ENCODE measurements around the gene CLCF1.
"Not testable (repeated sequence)": the region's sequence is repeated elsewhere in the genome, so short reads cannot be mapped to it uniquely, and the experiment has no call there.

The CLCF1 gene

GRCh38 chr11:67406969-67407687 lies 33.7 kb upstream of the CLCF1 start:
- Histone ChIP-seq H3K27ac (ENCODE audit: low read depth, low read length) (no peak overlapping the region), H3K27me3 (ENCODE audit: control insufficient read depth, insufficient read depth, low read length) (peaks cover 6% of the 10 kb centered on the region; the same call in 1 of the 2 replicates), H3K4me1 (ENCODE audit: control insufficient read depth, insufficient read depth, low read length) (peaks cover 16% of the 10 kb centered on the region), H3K9ac (ENCODE audit: low read length) (no peak overlapping the region), H3K9me3 (ENCODE audit: control insufficient read depth, insufficient read depth, low read depth, low read length) (no peaks in the 10 kb centered on the region), H3K36me3 (ENCODE audit: control insufficient read depth, insufficient read depth, low read length) (no peaks in the 10 kb centered on the region), H3K4me3 (ENCODE audit: low read depth, low read length) (no peak overlapping the region)

DNA sequence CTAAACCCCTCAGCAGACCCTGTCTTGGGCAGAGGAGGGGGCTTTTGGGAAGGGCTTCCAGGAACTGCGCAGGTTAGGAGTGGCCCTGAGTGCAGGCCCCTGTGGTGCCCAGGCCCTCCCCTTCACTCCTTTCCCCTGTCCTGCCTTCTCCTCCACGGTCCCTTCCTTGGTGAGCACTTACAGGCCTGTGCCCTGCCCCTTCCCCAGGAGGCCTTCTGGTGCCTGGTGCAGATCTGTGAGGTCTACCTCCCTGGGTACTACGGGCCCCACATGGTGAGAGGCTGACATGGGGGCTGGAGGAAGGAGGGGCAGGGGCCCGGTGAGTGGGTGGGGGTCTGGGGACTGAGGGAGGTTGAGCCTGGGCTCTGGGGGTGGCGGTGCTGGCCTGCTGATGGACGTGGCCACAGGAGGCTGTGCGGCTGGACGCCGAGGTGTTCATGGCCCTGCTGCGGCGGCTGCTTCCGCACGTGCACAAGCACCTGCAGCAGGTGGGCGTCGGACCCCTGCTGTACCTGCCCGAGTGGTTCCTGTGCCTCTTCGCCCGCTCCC lies 33.1 kb upstream of the CLCF1 start:
- H3K9ac ChIP-seq (ENCODE audit: low read length), result no peak overlapping the region
- H3K4me1 ChIP-seq (ENCODE audit: control insufficient read depth, insufficient read depth, low read length), result peaks cover 18% of the 10 kb centered on the region
- H3K27ac ChIP-seq (ENCODE audit: low read depth, low read length), result no peak overlapping the region
- H3K36me3 ChIP-seq (ENCODE audit: control insufficient read depth, insufficient read depth, low read length), result no peaks in the 10 kb centered on the region
- H3K4me3 ChIP-seq (ENCODE audit: low read depth, low read length), result no peak overlapping the region
- no peaks in the 10 kb centered on the region for H3K9me3 ChIP-seq (ENCODE audit: control insufficient read depth, insufficient read depth, low read depth, low read length)
- 0 out of 2 replicates have a peak, but pooled peaks cover 2% of the 10 kb centered on the region for H3K27me3 ChIP-seq (ENCODE audit: control insufficient read depth, insufficient read depth, low read length)

GRCh38 chr11:67405688-67406339 lies 32.4 kb upstream of the CLCF1 start:
- H3K9ac ChIP-seq (ENCODE audit: low read length), result no peak overlapping the region
- H3K36me3 ChIP-seq (ENCODE audit: control insufficient read depth, insufficient read depth, low read length), result no peaks in the 10 kb centered on the region
- no peaks in the 10 kb centered on the region for H3K27me3 ChIP-seq (ENCODE audit: control insufficient read depth, insufficient read depth, low read length)
- no peak overlapping the region for H3K27ac ChIP-seq (ENCODE audit: low read depth, low read length)
- peaks cover 17% of the 10 kb centered on the region for H3K4me1 ChIP-seq (ENCODE audit: control insufficient read depth, insufficient read depth, low read length)
- no peaks in the 10 kb centered on the region for H3K9me3 ChIP-seq (ENCODE audit: control insufficient read depth, insufficient read depth, low read depth, low read length)
- H3K4me3 ChIP-seq (ENCODE audit: low read depth, low read length), result no peak overlapping the region

- Histone ChIP-seq H3K4me3 (ENCODE audit: low read depth, low read length) (no peak overlapping the region), H3K9me3 (ENCODE audit: control insufficient read depth, insufficient read depth, low read depth, low read length) (no peaks in the 10 kb centered on the region), H3K36me3 (ENCODE audit: control insufficient read depth, insufficient read depth, low read length) (peaks cover 4% of the 10 kb centered on the region; the same call in 1 of the 2 replicates), H3K27me3 (ENCODE audit: control insufficient read depth, insufficient read depth, low read length) (no peaks in the 10 kb centered on the region), H3K9ac (ENCODE audit: low read length) (no peak overlapping the region), H3K4me1 (ENCODE audit: control insufficient read depth, insufficient read depth, low read length) (peaks cover 17% of the 10 kb centered on the region), H3K27ac (ENCODE audit: low read depth, low read length) (no peak overlapping the region)
These were observed 31.8 kb upstream of the CLCF1 start for GRCh38 chr11:67405196-67405567.

DNA sequence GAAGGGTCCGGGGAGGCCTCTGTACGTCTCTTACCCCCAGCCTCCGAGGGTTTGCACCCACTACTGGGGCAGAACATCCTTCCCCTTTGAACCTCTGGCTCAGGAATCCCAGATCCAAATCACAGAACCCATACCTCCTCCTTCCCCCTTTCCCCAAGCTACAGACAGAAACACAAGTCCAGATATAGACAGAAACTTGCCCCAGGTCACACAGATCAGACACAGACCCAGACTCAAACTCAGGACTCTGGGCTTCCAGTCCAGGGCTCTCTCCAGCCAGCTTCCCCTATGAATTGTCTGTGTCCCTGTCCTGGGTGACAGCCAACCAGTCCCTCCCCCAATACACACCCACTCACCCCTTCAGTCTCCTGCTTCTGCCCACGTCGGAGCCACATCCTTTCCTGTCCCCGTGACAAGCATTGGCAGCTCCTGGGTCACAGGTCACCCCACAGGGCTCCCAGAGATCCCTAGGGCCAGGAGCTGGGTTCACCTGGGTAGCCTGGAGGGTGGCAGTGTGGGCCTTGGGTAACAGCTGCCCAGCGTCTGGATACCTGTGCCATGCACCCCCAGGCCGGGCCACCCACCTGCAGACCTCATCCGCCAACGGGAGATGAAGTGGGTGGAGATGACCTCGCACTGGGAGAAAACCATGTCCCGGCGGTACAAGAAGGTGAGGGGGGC lies 31.3 kb upstream of the CLCF1 start:
- Histone ChIP-seq H3K27ac (ENCODE audit: low read depth, low read length) (no peak overlapping the region), H3K4me1 (ENCODE audit: control insufficient read depth, insufficient read depth, low read length) (peaks cover 15% of the 10 kb centered on the region), H3K27me3 (ENCODE audit: control insufficient read depth, insufficient read depth, low read length) (no peaks in the 10 kb centered on the region), H3K9ac (ENCODE audit: low read length) (no peak overlapping the region), H3K36me3 (ENCODE audit: control insufficient read depth, insufficient read depth, low read length) (peaks cover 7% of the 10 kb centered on the region; the same call in 1 of the 2 replicates), H3K9me3 (ENCODE audit: control insufficient read depth, insufficient read depth, low read depth, low read length) (no peaks in the 10 kb centered on the region), H3K4me3 (ENCODE audit: low read depth, low read length) (no peak overlapping the region)

DNA sequence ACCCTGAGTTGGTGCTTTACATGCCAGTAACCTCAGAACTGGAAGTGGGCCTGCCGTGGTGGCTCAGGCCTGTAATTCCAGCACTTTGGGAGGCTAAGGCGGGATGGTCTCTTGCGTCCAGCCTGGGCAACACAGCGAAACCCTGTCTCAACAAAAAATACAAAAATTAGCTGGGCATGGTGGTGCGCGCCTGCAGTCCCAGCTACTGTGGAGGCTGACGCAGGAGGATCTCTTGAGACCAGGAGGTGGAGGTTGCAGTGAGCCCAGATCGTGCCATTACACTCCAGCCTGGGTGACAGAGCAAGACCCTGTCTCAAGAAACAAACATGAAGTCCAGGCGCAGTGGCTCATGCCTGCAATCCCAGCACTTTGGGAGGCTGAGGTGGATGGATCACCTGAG lies 29.7 kb upstream of the CLCF1 start:
- not testable (repeated sequence) for H3K9ac ChIP-seq (ENCODE audit: low read length); H3K4me3 ChIP-seq (ENCODE audit: low read depth, low read length); H3K9me3 ChIP-seq (ENCODE audit: control insufficient read depth, insufficient read depth, low read depth, low read length); H3K27me3 ChIP-seq (ENCODE audit: control insufficient read depth, insufficient read depth, low read length); H3K27ac ChIP-seq (ENCODE audit: low read depth, low read length)
- Histone ChIP-seq H3K36me3 (ENCODE audit: control insufficient read depth, insufficient read depth, low read length) (peaks cover 23% of the 10 kb centered on the region), H3K4me1 (ENCODE audit: control insufficient read depth, insufficient read depth, low read length) (peaks cover 15% of the 10 kb centered on the region)

- H3K27me3 ChIP-seq (ENCODE audit: control insufficient read depth, insufficient read depth, low read length); H3K9ac ChIP-seq (ENCODE audit: low read length); H3K9me3 ChIP-seq (ENCODE audit: control insufficient read depth, insufficient read depth, low read depth, low read length): not testable (repeated sequence)
- peak overlapping the region; percentile 33 for H3K4me3 ChIP-seq (ENCODE audit: low read depth, low read length)
- H3K4me1 ChIP-seq (ENCODE audit: control insufficient read depth, insufficient read depth, low read length), result peaks cover 20% of the 10 kb centered on the region
- peak overlapping the region; percentile 59; the same call in 1 of the 2 replicates for H3K27ac ChIP-seq (ENCODE audit: low read depth, low read length)
- H3K36me3 ChIP-seq (ENCODE audit: control insufficient read depth, insufficient read depth, low read length), result peaks cover 30% of the 10 kb centered on the region
These were observed 28.9 kb upstream of the CLCF1 start for GRCh38 chr11:67402192-67402839.

GRCh38 chr11:67401495-67402191 lies 28.2 kb upstream of the CLCF1 start, which contains the start of gene PPP1CA:
PPP1CA (minus strand) TSS chr11:67401858; CDS start chr11:67401782, 76 bp downstream.
- Histone ChIP-seq H3K36me3 (ENCODE audit: control insufficient read depth, insufficient read depth, low read length) (peaks cover 33% of the 10 kb centered on the region), H3K27ac (ENCODE audit: low read depth, low read length) (peak within 1 kb of the TSS; percentile 89), H3K9ac (ENCODE audit: low read length) (peak within 1 kb of the TSS; percentile 90), H3K4me1 (ENCODE audit: control insufficient read depth, insufficient read depth, low read length) (peaks cover 23% of the 10 kb centered on the region), H3K9me3 (ENCODE audit: control insufficient read depth, insufficient read depth, low read depth, low read length) (no peaks in the 10 kb centered on the region), H3K4me3 (ENCODE audit: low read depth, low read length) (peak within 1 kb of the TSS; percentile 85), H3K27me3 (ENCODE audit: control insufficient read depth, insufficient read depth, low read length) (no peaks in the 10 kb centered on the region)

DNA sequence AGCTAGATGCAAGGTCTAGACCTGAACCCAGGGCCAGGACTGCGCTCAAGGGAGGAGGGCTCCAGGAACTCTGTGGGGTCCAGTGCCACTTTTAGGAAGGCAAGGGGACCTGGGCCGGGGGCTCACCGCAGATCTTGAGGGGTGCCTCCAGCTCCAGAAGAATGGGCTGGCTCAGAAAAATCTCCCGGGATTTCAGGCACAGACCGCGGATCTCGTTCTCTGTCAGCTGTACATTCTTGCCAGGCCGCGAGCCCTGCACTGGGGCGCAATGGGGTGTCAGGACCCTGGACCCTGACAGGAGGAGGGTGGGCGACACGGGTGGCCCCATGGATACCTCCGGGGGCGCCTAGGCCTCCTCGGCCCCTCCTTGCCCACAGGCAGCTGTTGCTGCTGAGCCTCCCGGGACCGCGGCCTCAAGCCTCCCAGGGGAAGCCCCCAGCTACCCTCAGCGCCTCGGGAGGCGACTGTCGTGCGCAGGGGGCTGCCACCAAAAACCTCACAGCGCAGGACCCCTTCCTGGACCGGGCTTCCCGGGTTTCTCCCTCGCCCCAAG lies 27.6 kb upstream of the CLCF1 start:
- no peaks in the 10 kb centered on the region for H3K9me3 ChIP-seq (ENCODE audit: control insufficient read depth, insufficient read depth, low read depth, low read length)
- H3K9ac ChIP-seq (ENCODE audit: low read length), result peak overlapping the region; percentile 90
- peaks cover 37% of the 10 kb centered on the region for H3K36me3 ChIP-seq (ENCODE audit: control insufficient read depth, insufficient read depth, low read length)
- peak overlapping the region; percentile 89 for H3K27ac ChIP-seq (ENCODE audit: low read depth, low read length)
- no peaks in the 10 kb centered on the region for H3K27me3 ChIP-seq (ENCODE audit: control insufficient read depth, insufficient read depth, low read length)
- H3K4me3 ChIP-seq (ENCODE audit: low read depth, low read length), result peak overlapping the region; percentile 85
- peaks cover 30% of the 10 kb centered on the region for H3K4me1 ChIP-seq (ENCODE audit: control insufficient read depth, insufficient read depth, low read length)
